COR-L47 (cell line): ENCODE data around the gene ITGB8.

Experiments used
- DNase-seq: peaks from one replicate; lab custom pipeline; 2025; lab: John Stamatoyannopoulos, UW

ITGB8 gene

GRCh38 chr7:20430664-20431063 is 100.0 kb downstream of the ITGB8 start:
- DNase-seq: no peak

GRCh38 chr7:20431146-20431545 is 100.4 kb downstream of the ITGB8 start:
- no peak for DNase-seq

GRCh38 chr7:20432071-20432470 is 101.4 kb downstream of the ITGB8 start:
- no peak for DNase-seq

GRCh38 chr7:20435305-20435704 is 104.6 kb downstream of the ITGB8 start:
- DNase-seq: no peak

GRCh38 chr7:20438248-20438647 is 107.5 kb downstream of the ITGB8 start:
- no peak for DNase-seq

- DNase-seq: no peak
Measured at GRCh38 chr7:20438694-20439376, 108.1 kb downstream of the ITGB8 start.

GRCh38 chr7:20439416-20440185 is 108.9 kb downstream of the ITGB8 start:
- no peak for DNase-seq

GRCh38 chr7:20440472-20441105 is 109.9 kb downstream of the ITGB8 start:
- no peak for DNase-seq

- DNase-seq: no peak
Measured at GRCh38 chr7:20441346-20441745, 110.6 kb downstream of the ITGB8 start.

- no peak for DNase-seq
Measured at GRCh38 chr7:20441991-20442441, 111.3 kb downstream of the ITGB8 start.

GRCh38 chr7:20442951-20443350 is 112.3 kb downstream of the ITGB8 start:
- DNase-seq: no peak

- no peak for DNase-seq
Measured at GRCh38 chr7:20444030-20444800, 113.5 kb downstream of the ITGB8 start.

- DNase-seq: no peak
Measured at GRCh38 chr7:20447021-20447650, 116.4 kb downstream of the ITGB8 start.

GRCh38 chr7:20449176-20449575 is 118.5 kb downstream of the ITGB8 start:
- no peak for DNase-seq

GRCh38 chr7:20450536-20450935 is 119.8 kb downstream of the ITGB8 start:
- DNase-seq: no peak

GRCh38 chr7:20454202-20454601 is 123.5 kb downstream of the ITGB8 start:
- DNase-seq: no peak

- DNase-seq: no peak
Measured at GRCh38 chr7:20456701-20457100, 126.0 kb downstream of the ITGB8 start.

- DNase-seq: no peak
Measured at GRCh38 chr7:20458521-20458920, 127.8 kb downstream of the ITGB8 start.

- DNase-seq: no peak
Measured at GRCh38 chr7:20459419-20459818, 128.7 kb downstream of the ITGB8 start.

- no peak for DNase-seq
Measured at GRCh38 chr7:20464891-20465290, 134.2 kb downstream of the ITGB8 start.
